22Rv1 (cell line): ENCODE results near the gene CHST13.

Experiments used
- H3K27ac ChIP-seq: fragments of 450-650 bp; 2 replicates; pipeline ENCODE4 v1.5.1; 2017
- CTCF ChIP-seq: fragments of 450-650 bp; IDR thresholded peaks from 2 replicates; pipeline ENCODE4 v1.5.1; 2017; ENCODE audit warnings: mild to moderate bottlenecking
- ZFX ChIP-seq: fragments of 450-650 bp; IDR thresholded peaks from 2 replicates; pipeline ENCODE4 v1.6.1; 2017; ENCODE audit warnings: antibody characterized with exemption, borderline replicate concordance

CHST13 gene

GRCh38 chr3:126494970-126495230 is 29.1 kb upstream of the CHST13 start:
- TF ChIP-seq ZFX = no peak
- TF ChIP-seq CTCF = no peak
- H3K27ac ChIP-seq = no peak overlapping the region

GRCh38 chr3:126495786-126496185 is 28.2 kb upstream of the CHST13 start:
- TF ChIP-seq ZFX = no peak
- no peak for TF ChIP-seq CTCF
- no peak overlapping the region for H3K27ac ChIP-seq

DNA sequence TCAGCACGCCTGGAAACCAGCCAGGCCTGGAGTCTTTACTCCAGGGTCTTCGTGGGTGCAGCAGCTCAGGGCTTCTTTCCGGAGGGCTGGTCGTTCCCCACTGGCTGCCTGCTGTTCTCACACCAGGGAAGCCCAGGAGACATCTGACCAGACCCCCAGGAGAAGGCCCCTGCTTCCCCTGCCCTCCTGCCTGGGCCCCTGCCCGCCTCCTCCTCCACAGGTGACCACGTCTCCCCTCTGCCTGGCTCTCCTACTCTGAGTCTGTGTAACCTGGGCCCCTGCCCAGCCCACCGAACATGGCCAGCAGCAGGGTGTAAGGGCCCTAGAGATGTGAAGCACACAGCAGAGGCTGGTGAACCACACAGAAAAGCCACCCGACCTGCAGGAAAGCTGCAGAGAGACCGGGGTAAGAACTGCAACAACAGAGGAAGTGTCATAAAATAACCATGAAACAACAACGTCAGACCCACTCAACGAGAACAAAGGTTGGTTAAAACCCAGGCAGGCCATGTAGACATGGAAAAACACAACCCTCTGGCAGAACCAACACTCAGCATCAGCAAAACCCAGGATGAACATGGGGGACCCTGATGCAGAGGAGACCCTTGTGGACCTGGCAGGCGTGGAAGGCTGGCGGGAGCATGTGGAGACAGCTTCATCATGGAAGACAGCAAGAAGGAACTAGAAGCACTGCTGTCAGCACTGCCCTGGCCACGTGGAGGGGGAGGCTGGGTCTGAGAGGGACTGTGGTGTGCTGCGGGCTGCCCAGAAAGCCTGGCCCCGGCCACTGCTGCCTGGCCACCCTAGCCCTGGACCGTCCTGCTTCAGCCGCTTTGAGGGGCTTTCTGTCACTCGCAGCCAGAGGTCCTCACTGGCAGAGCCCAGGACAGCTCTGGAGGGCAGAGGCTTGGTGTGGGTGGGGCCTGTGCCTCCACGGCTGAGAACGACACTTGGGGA is 26.8 kb upstream of the CHST13 start:
- no peak overlapping the region for H3K27ac ChIP-seq
- TF ChIP-seq CTCF (no peak), ZFX (no peak)

DNA sequence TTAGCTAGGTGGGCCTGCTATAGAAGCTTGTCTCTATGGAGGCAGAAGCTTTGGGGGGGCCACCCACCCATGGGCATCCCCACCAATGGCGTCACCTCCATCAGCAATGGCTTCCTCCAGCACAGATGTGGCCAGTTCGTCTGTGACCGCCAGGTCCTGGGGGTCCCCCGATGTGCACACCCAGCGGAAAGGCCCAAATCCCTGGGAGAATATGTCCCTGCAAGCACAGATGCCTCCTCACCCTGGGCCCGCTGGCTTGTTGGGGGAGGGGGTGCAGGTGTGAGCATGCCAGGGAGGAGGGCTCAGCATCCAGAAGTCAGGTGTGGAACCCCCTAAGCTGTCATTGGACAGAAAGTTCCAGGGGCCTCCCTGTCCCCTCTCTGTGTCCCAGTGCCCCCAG is 26.0 kb upstream of the CHST13 start:
- H3K27ac ChIP-seq = no peak overlapping the region
- no peak for TF ChIP-seq ZFX
- no peak for TF ChIP-seq CTCF

GRCh38 chr3:126498461-126498860 is 25.5 kb upstream of the CHST13 start:
- no peak overlapping the region for H3K27ac ChIP-seq
- no peak for TF ChIP-seq ZFX

GRCh38 chr3:126498929-126499328 is 25.0 kb upstream of the CHST13 start:
- H3K27ac ChIP-seq = no peak overlapping the region
- TF ChIP-seq CTCF (no peak), ZFX (no peak)

DNA sequence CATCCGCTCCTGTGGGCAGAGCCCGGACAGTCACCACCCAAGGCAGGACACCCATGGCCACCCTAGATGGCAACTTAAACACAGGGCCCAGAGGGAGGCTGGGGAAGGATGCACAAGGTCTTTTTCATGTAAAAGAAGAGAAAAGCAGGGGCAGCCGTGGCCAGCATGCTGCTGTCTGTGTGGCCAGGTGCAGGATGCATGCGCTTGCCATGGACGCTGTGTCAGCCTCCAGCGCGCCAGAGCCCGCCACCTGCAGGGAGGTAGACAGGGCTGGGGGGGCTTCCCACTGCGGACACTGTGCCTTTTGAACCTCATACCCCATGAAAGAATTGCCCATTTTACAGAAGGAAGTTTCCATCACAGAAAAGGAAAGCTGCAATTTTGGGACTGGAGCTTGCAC is 24.6 kb upstream of the CHST13 start:
- TF ChIP-seq CTCF (no peak), ZFX (no peak)
- no peak overlapping the region for H3K27ac ChIP-seq

DNA sequence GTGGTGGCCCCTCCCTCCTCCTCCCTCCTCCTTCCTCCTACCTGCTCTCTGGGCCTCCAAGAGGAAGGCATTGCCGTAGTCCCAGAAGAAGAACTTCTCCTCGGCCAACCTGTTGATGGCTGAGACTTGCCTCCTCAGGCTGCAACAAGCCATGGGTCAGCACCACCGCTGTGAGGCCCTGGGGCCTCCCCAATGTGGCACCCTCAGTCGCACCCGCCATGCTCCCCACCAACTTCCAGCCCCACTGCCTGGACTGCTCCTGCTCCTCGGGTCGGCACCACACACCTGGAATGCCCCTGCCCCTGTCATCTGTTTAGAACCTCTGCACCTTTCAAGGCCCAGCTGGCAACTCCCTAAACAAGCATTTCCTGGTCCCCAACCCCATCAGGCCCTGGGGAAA is 23.9 kb upstream of the CHST13 start:
- no peak overlapping the region for H3K27ac ChIP-seq
- TF ChIP-seq CTCF = no peak
